HG02852 (cell line): ENCODE measurements around the gene NMNAT2.
"Not testable (repeated sequence)": the region's sequence is repeated elsewhere in the genome, so short reads cannot be mapped to it uniquely, and the experiment has no call there.

ENCODE experiments used
- ATAC-seq: cut with Tn5 transposase; IDR thresholded peaks from one replicate; pipeline ENCODE4 v1.9.1; 2021; ENCODE audit warnings: mild to moderate bottlenecking, moderate library complexity; ENCODE audit not compliant: unreplicated experiment

NMNAT2 gene

DNA sequence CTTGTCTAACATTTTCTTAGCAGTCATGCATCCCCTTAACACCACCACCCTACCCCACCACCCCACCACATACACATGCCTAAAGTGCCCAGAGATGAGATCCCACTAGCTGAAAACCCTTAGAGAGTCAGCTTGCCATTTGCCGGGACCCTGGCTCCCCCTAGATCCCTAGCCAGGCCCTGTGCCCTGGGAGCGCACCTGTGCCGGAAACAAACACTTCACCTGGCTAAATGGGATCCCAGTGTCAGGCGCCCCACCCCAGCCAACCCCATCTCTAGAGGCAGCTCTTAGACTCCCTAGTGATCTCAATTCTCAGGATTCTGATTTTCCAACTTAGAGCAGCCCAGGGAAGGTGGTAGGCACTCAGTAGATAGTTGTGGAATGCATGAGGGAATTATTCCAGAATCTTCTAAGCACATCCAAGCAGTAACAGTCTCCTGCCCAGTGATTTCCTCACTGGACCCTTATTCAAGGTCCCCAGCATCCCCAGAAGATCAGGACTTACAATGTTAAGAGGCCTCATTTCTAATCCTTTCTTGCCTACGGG lies 126.9 kb downstream of the NMNAT2 start:
- no peak for ATAC-seq

DNA sequence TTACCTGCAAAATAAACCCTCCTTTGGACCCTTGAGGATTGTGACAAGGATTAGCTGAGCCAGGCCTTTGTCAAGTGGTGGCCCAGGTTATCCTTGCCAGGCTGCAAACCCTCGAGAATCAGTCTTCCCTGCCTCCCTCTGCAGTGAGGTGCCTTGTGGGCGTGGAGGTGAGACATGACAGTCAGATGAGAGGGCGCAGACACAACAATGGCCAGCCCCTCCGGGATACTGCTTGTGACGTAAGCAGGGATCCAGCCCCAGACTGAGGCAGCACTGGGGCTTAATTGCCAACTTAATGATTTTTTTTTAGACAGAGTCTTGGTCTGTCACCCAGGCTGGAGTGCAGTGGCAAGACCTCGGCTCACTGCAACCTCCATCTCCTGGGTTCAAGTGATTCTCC lies 127.6 kb downstream of the NMNAT2 start:
- no peak for ATAC-seq

DNA sequence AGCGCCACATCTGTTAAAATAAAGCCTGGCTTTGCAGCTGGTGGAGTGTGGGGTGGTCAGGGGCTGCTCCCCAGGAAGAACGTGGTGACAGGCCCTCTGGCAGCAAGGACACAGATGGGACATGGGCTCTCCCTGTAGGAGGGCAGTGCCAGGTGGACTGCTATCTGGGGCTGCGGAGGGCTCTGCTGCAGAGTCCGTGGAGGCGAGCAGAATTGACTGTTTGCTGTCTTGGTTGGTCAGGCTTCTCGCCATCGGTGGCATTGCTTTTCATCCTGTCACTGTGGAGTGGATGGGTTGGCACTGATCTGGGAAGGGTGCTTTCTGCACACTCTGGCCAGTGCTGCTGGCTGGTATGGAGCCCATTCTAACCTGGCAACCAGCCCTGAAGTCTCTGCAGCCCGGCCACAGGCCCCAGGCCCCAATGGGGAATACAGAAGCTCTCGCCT lies 129.1 kb downstream of the NMNAT2 start:
- no peak for ATAC-seq

DNA sequence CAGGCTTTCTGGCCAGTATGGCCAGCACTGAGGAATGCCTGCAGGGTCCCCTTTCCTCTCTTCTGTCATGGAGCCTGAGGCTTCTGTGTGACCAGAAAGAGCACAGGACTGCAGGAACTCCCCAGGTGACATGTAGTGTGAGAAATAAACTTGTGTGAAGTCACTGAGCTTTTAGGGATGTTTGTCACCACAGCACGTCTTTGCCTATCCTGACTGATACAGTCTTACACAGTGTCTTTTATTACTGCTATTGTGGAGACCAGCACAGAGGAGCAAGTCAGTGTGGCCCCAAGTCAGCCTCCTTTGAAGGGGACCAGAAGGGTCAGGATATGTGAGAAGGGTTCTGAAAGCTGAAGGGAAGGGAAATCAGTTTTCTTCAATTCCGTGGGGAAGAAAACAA lies 129.6 kb downstream of the NMNAT2 start:
- no peak for ATAC-seq

DNA sequence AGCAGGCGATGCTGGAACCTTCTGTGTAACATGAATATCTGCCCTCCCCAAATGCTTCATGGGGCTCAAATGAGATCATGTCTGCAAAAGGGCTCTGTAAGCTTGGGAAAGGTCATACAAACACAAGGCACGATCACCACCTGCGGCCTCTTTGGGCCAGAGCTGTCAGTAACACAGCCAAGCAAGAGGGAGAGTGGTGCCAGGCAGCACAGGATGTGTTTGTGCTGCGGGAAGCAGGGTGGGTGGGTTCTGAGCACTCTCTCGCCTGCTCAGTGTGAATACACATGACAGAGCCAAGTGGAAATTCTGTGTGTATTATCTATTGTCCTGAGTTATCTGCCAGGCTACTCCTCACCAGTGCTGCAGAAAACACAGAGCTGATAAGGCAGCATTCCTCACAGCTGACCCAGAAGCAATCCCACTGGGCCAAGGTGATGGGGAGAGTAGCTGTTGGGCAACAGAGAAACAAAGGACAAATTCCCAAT lies 130.9 kb downstream of the NMNAT2 start:
- no peak for ATAC-seq

DNA sequence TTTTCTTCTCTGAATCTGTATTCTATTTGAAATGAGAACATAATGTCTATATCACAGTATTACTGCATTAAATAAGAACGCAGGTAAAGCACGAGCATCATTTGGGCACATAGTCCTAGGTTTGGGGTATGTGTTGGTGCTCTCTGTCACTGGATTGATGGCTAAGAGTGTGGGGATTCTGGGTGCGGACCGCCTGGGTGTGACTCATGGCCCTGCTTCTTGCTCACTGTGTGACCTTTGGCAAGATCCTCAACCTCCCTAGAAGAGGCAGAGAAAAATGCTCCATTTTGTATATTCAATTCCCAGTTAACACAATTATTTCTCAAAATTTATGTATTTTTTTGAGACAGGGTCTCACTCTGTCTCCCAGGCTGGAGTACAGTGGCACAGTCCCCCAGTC lies 132.4 kb downstream of the NMNAT2 start:
- ATAC-seq, result no peak

DNA sequence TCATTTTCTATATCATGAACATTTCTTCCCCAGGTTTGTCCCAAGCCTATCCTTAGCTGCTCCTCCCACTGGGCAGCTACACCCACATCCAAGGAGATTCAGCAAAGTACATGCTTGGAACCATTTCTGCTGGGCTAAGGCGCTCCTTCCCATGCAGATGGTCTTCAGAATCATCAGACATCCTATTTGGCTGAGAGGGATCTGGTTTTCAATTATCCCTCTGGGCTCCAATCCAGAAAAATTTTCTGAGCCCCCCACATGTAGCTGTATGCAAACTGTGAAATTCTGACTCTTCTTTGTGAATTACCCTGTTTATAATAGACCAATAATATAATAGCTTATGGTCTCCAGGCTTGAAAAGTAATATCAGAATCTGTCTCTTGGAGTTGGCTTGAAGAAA lies 132.9 kb downstream of the NMNAT2 start:
- no peak for ATAC-seq

DNA sequence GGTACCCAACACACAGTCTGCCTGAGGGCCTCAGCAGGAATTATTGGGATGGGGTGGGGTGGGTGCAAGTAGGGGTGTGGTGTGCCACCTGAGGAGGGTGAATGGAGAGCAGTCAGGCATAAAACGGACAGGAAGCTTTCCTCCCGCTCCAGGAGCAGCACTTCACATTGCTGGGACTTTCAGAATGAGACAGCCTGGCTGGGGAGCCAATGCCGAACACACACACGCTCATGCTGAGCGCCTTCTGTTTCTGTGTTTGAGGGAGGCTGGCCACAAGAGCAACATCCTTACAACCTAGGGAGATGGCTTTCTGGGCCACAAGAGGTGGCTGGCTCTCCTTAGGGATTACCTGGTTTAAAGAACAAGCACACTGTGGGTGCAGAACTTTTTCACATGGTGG lies 134.1 kb downstream of the NMNAT2 start:
- ATAC-seq, result no peak

DNA sequence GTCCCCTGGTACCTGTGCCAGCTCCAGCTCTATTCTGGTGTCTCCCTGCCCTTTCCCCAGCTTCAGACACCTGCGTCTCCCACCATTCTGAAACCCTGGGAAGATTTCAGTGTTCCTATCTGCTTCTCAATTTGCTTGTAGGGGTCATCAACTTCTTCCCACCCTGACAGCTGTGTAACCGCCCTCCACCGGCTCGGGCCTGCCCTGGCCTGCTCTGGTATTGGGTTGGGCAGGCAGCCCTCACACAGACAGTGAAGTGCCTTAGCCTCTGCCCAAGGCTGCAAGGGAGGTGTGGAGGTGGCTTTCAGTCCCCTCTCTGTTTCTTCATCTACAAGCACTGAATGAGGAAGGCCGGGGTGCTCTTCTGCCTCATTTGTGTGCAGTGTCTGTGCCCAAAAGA lies 134.9 kb downstream of the NMNAT2 start:
- no peak for ATAC-seq

DNA sequence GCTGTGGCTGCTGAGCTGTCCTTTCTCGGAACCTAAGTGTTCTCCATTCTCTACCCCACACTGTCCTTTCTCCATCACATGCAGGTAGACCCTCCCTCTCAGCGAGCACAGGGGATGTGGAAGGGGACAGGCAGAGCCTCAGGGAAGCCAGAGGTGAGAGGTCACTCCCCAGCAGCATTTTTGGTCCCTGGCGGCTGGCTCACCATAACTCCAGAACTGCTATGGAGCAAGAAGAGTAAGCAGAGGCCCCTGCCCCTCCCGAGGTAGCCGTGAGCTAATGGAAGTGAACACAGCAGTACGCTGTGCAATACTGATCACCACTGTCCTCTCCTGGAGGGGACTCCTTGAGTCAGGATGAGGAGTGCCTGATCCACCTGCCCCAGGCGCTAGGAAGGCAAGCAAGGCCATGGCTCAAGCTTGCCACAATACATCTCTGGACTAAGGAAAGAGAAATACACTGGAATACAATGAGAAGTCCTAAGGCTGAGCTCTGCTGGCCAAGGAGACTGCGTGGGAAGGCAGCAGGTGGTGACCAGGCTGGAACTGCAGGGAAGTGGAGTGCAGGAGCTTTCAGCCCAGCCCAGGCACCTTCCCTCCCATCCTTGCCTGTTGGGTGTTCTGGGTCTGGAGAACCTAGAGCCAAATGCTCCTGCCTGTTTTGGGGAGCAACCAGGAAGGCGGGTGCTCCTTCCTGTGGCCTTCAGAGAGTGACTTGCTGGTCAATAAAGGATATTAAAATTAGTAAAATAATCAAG lies 135.9 kb downstream of the NMNAT2 start:
- ATAC-seq, result no peak

DNA sequence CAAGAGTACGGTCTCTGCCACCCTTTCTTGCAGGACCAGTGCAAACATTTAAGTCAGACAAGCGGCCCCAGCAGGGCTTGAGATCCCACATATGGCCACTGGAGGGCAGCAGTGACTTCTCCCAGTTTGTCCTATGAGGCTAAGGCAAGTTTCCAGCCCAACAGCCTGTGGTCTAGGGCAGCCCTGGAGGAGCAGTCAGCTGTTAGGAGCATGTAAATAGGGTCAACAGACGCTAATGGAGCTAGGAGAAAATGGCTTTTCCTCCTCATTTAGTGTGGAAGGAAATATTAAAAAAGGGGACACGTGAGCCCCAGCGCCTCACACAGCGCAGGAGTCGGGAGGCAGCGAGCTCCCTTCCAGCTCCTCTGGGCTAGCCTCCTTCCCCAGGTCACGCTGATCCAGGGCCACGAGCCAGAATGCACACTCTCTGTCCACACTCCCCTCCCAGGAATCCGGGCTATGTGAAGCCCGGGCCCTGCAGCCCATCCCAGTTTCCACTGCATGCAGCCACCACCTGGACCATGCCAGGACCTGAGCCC lies 136.6 kb downstream of the NMNAT2 start:
- peak; percentile 80 for ATAC-seq

DNA sequence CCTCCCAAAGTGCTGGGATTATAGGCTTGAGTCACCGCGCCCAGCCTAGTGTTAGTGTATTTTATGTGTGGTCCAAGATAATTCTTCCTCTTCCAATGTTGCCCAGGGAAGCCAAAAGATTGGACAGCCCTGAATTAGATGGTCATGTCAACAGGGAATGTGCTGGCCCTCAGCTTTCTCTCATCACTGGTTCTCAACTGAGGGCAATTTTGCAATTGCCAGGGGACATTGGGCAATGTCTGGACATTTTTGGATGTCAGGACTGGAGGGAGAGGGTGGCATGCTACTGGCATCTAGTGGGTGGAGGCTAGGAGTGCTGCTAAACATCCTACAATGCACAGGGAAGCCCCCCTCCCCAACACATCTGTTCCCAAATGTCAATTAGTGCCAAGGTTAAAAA lies 137.1 kb downstream of the NMNAT2 start:
- ATAC-seq, result no peak

DNA sequence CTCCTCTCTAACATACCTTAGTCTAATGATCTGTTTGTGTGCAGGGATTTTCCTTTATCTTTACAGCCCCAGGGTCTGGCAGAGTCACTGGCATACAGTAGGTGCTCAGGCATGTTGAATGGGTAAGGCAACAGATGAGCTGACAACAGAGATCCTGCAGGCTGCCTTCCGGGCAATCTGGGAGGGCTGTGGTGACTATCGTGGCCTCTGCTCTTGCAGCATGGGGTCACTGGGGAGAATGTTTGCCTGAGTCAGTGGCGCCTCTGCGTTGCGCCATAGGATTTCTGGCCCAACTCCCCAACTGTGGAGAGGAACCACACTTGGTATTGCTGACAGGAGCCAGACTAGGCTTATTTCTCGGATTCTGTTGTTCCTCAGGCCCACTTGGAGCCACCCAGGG lies 138.3 kb downstream of the NMNAT2 start:
- ATAC-seq, result no peak

DNA sequence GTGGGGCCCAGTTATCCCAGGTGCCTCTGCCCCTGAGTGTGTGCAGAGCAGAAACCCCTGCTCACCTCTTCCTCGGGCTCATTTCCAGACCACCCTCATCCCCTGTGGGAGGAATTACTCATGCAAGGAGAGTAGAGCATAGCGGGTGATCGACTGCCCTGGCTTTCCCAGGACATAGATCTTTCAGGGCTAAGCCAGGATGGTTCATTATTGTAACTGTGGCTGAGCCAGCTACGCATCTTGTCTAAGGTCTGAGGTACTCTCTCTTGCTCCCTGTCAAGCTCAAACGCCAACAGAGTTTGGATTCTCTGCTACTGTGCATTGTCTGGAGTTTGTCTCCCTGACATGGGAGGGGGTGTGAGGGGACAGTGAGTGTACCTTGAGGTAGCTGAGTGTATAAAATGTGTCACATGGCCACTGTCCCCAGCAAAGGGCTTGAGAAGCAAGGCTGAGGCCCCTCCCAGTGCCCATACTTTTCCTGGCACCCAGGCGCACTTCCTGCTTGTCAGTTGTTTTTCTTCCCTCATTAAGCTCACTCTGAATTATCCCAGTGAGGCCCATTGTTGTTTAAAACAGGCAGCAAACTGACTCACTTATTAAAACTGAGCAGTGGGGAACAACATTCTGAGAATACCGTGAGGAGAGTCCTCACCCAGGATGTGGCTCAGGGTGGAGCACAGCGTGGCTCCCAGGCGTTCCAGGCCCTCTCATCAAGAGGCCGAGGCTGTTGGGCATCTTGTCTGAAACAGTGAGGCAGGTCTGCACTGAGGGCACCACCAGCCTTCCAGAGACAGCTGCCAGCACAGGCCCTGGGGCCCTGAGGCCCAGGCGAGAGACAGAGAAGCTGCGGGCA lies 139.2 kb downstream of the NMNAT2 start:
- no peak for ATAC-seq

DNA sequence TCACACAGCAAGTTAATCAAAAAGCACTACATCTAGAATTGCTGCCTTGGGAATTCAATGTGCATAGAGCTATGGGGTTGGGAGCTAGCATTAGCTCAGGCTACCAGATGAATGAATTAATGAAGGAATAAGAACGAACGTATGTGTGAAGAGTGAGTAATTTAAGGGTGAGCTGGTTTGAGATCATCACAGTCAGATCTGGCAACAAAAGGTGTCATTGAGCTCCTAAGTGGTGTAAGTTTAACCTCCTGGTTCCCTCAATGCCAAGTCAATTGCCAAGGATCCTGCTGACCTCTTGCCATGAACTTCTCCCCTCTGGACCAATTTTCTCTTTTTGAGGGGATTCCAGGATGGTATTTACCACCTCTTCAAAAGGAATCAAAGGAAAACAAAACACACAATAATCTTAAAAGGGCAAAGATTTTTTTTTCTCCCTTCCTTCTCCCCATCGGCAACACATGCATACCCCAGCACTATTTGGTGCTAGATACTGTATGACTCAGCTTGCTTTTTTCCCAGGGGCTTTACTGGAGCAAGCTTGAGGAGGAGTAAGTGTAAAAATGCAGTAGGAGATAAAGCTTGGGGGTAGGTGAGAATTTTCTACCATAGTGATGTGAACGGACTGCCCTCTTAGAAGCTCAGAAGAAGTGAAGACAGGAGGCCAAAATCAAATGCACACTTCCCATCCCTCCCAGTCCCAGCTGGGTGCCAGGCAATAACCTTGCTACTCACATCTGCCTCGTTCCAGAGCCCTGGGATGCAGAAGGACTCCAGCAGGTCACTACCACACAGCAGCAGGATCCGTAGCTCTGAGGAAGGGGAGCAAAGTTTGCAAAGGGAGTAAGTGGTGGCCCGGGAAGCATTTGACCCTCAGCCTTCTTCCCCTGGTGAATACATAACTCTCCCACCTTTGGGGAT lies 140.1 kb downstream of the NMNAT2 start:
- ATAC-seq, result no peak

DNA sequence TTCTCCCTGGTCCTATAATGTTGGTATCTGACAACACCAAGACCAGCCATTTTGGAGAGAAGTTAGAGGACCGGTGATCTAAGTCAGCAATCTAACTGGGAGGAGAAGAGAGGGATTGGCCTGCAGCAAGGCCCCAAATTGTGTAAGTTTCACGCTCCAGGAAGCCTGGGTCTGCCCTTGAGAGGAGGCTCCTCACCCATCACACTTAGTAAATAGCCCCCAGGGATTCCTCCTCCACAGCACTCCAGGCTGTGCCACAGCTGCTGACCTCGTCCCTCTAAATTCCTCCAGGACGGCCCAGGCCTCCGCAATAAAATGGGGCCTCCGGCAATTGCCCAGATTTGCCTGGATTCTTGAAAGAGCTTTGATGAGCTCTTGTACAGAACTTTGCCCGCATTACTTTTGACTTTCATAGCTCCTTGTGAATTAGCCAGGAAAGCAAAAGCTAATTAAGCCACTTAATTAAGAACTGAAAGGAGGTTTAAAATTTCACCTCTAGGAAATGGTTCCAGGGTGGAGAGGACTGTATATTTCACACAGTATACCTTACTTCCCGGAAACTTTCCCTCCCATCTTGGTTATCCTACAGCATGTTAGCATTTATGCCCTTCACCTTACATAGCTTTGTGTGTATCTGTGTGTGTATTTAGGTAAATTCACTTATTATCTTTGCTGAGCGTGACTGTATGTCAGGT lies 141.6 kb downstream of the NMNAT2 start:
- no peak for ATAC-seq

DNA sequence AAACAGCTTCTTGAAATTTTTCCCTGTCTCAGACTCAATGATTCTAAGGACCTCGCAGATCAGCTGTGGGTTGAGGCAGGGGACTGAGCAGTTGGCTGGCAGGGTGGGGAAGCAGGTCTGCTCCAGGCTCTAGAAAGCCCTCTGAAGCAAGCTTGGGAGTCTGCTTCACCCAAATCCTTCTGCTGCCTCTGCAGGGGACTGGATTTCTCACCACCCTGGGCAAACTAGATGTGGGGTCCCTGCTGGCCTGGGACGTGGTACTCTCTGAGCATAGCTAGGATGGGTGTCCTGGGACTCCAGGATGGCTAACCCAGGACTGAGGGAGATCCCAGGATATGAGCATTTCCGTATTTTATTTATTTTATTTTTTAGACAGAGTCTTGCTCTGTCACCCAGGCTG lies 142.9 kb downstream of the NMNAT2 start:
- no peak for ATAC-seq

DNA sequence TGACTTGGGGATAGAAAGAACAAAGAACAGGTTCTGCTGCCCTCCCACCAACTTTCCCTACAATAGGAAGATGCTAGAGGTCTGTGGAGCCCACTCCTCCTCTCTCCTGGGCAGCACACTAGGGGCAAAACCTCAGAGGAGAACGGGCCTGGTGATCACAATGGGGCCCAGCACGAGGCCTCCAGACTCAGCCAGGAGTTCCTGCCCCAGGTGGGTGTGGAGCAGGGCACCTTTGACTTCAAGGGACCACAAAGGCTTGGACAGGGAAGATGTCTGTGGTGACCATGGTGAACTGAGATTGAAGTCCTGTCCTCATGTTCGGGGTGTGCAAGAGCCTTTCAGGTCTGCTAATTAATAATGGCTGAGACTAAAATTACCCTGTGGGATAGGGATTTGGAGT lies 143.3 kb downstream of the NMNAT2 start:
- no peak for ATAC-seq

DNA sequence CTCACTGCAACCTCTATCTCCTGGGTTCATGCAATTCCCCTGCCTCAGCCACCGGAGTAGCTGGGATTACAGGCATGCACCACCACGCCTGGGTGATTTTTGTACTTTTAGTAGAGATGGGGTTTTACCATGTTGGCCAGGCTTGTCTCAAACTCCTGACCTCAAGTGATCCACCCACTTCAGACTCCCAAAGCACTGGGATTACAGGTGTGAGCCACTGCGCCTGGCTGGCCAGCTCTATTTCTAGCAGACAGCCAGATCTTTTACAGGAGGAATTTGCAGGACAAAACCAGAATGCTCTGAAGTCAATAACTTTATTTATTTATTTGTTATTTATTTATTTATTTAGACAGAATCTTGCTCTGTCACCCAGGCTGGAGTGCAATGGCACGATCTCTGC lies 144.2 kb downstream of the NMNAT2 start:
- not testable (repeated sequence) for ATAC-seq

DNA sequence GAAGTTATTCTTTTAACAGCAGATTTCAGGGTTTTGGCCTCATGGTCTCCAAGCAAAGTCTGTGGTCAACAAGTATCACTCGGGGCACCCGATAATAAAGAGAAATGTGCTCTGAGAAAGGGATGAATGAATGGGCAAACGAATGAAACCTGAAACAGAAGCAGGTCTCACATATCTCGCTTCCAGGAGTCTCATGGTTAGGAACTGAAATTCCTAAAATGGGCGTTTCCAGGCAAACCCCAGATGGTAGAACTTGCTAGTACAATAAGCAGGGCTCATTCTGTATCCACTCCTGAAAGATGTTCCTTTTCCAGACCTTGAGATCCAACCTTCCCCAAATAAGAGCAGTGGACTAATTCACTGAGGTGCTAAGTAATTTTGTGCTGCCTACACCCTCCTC lies 144.9 kb downstream of the NMNAT2 start:
- no peak for ATAC-seq
